ENCODE results near the gene HK1.
"Not testable (repeated sequence)": the region's sequence is repeated elsewhere in the genome, so short reads cannot be mapped to it uniquely, and the experiment has no call there.

The HK1 gene

DNA sequence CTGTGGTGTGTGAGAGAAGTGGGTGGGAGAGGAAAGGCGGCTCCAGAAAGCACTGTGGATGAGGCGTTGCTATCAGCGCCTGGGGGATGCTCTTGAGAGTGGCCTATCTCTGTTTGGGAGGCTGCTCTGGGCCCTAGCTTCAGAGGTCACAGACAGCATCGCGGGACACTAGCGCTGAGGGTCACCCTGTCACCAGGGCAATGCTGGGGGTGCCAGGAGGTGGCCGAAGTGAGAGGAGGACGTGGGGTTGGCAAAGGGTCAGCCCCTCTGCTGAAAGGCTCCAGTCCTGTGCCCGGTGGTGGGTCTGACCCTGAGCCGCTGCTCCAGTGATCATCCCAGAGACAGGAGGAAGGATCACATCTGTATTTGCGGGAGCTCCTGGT lies 141.4 kb downstream of the HK1 start:
- no peak for DNase-seq (ENCODE audit: low read depth)

DNA sequence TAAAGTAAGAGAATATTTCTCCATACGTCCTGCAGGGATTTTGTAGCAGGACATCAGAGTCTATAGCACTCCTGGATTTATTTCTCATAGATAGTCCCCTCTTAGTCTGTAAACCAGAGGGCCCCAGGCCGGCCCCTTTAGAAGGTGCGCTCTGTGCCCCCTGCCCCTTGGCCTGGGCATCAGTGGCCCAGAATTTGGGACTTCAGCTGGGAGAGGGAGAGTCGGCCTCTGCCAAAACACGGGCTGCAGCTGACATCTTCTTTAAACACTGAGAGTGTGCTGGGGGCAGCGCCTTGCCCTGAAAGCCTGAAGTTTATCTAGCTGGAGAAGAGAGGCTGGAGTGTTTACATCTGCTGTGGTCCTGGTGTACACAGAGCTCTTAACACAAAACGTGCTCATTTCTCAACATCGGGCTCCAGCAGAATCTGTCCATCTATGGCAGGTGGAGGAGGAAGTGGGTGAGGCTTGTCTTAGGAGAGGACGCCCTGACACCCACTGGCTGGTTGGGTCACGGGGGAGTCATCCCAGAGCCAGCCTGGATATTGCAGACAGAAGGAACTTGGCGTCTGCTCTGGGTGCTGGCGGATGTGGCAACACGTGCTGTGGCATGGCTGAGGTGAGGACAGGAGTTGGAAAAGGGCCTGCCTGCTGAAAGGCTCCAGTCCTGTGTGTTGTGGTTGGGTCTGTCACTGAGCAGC lies 143.5 kb downstream of the HK1 start:
- DNase-seq (ENCODE audit: low read depth), result no peak

DNA sequence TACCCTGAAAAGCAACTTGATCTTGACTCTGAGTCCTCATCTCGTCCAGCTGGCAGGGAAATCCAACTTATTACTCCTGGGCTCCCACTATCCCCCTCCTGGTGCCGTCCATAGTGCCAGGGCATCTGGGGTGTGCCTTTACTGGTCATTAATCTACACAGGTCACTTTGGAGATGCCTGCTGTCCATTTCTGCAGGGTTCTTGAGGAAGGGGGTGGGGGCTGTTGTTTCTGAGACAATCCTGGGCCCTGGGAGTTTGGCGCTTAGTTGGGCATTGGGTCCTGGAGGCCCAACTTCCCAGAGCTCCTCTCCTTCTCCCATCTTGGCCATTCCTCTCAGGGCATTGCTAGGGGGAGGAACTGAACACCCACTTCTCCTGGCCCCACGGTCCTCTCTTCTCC lies 144.4 kb downstream of the HK1 start:
- no peak for DNase-seq (ENCODE audit: low read depth)

DNA sequence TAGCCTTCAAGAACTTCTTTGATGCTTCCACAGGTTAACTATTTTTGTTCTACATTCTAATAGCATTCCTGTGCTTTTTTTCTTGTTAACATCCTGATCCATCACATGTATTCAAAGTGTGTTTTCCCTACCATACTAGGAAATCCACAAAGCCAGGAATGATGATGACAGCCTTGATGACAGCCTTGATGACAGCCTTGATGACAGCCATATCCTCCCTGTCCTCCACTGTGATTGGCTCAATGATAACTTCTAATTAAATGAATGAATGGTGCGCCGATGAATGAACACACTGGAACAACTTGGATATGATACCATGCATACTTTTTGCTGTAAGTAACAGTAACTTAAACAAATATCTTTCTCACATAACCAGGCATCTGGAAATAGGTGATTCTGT lies 146.7 kb downstream of the HK1 start:
- no peak for DNase-seq (ENCODE audit: low read depth)

DNA sequence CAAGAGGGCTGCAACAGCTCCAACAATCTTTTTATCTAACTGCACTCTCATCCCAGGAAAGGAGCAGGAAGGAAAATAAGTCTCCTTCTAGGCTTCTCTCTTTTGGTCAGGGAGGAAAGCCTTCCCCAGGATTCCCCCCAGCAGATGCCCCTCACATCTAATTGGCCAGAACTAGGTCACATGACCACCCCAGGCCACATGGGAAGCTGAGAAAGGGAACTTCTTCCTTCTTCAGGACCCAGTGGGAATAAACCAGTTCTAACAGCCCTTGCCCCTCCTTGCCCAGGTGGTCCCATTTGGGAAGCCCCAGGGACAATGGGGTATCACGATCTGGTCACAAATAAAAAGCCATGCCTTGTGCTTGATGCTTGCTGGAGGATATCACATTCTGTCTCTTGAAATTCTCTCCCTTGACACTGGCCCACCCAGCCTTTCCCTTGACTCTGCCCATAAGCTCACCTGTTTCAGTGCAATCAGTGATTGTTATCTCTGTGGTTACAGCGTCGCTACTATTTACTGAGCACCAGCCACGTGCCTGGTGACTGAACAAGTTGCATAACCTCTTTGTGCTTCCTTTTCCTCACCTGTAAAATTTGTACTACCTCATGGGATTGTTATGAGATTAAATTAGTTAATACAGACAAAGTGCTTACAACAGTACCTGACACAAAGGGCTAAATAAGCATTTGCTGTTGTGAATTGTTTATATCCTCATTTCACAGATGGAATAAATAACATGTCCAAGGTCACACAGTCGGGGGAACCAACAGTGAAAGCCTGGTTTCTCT lies 147.4 kb downstream of the HK1 start:
- peak; percentile 54 for DNase-seq (ENCODE audit: low read depth)

DNA sequence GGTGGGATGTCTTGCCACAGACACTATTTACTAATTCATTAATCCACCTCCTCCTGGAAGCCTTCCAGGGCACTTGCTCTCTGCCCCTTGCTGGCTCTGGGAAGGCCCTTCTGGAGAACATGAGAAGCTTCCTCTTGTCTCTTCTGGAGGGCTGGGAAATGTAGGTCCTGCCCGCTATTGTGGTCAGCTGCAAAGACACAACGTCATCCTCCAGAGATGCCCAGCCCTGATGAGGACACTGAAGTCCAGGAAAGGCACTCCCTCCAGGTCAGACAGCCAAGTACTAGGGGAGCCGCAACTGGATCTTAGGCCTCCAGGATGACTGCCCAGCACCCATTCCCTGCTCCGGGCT lies 148.1 kb downstream of the HK1 start:
- DNase-seq (ENCODE audit: low read depth), result no peak

DNA sequence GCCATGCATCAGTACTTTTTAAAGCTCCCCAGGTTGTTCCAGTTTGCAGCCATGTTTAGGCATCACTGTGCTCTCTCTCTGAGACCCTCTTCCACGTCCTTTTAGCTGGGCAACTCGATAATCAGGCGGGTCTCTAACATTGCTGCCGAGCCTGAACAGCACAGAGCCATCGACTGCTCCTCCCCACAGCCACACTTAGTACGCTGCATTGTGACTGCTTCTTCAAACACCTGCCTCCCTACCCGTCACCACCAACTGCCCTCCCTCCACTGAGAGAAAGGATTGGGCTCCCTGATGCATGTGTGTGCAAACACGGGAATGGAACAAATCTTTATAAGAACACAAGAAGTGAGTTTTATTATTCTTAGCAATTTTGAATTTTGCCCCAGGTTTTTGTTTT lies 149.9 kb downstream of the HK1 start:
- no peak for DNase-seq (ENCODE audit: low read depth)

DNA sequence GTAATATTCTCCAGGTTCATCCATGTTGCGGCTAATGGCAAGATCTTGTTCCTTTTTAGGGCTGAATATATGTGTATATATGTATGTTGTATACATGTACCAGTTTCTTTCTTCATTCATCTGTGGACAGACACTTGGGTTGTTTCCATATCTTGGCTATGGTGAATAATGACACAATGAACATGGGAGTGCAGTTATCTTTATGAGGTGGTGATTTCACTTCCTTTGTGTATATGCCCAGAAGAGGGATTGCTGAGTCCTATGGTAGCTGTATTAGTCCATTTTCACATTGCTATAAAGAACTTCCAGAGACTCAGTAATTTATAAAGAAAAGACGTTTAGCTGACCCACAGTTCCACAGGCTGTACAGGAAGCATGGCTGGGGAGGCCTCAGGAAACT lies 155.9 kb downstream of the HK1 start:
- DNase-seq (ENCODE audit: low read depth), result no peak

DNA sequence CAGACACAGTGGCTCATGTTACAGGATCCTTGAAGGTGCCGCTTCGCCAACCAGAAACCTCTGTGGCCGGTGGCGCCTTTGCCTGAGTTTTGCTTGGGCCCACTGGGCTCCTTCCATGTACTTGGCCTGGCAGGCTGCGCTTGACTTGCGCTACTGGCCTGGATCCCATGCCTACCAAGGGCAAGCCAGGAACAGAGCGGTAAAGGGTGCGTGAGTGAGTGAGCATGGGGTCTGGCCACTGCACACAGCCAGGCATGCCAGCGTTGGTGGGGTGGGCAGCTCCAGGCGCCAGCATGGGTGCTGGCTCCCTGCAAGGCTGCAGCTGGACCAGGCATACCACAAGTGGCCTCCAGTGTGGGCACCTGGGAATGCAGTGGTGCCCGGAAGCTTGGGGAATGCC lies 156.6 kb downstream of the HK1 start:
- no peak for DNase-seq (ENCODE audit: low read depth)

DNA sequence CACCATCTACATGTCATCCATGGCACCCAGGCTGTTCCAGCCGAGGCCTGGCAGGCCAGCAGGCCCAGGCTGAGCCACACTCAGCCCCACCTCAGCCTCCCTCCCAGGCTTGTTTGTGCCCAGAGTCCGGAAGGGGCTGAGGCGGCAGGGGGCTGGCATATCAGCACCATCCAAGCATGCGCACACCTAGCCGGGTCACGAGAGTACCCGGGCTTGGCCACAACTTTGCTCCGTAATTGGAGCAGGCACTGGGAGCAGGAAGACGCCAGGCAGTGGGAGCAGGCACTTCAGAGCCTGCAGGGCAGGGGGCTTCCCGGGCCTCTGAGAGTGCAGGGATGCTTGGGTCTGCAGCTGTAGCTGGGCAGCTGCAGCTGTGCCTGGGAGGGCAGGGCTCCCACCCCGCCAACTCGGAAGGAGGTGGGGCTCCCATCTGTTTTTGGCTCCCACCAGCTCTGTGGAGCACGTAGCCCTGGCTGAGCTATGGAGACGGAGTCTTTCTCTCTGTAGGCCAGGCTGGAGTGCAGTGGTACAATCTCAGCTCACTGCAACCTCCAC lies 157.7 kb downstream of the HK1 start:
- DNase-seq (ENCODE audit: low read depth), result no peak

DNA sequence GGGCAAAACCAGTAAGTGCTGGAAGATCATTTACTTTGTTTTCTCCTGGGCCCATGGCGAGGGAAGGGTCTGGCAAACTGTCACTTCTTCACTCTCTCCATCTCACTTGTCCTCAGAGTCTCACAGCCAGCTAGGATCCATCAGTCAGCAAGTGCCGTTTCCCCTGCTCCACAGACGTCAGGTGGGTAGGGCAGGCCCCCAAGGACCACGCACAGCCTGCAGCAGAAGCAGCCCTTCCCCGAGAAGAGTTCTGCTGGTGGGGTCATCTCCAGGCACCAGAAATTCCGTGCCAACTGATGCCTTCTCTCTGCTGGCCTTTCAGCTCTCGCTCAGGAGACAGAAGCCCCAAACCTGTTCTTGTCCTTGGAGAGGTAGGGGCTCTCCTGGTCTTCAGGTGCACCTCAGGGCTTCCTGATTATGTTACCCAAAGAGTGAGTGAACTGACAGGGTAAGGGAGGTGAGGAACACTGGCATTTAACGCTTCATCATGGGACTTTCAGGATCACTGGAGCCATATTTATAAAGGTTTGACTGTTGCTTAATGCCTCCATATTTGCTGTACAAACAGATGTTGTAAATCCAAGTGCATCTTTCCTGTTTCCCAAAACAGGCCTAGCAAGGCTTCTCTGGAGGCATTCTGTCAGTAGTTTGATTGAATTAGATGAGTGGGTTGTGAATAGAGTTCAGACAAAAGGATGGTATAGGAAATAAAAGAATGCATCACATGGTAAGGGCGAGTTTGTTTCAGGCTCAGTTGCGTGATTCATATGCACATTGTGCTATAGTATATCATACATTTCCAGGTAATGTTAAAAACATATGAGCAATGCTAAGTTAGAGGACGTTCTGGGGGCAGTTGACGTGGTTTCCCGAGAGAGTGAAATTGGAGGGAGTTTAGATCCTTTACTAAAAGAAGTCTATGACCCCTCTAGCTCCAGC lies 159.3 kb downstream of the HK1 start:
- DNase-seq (ENCODE audit: low read depth), result no peak

DNA sequence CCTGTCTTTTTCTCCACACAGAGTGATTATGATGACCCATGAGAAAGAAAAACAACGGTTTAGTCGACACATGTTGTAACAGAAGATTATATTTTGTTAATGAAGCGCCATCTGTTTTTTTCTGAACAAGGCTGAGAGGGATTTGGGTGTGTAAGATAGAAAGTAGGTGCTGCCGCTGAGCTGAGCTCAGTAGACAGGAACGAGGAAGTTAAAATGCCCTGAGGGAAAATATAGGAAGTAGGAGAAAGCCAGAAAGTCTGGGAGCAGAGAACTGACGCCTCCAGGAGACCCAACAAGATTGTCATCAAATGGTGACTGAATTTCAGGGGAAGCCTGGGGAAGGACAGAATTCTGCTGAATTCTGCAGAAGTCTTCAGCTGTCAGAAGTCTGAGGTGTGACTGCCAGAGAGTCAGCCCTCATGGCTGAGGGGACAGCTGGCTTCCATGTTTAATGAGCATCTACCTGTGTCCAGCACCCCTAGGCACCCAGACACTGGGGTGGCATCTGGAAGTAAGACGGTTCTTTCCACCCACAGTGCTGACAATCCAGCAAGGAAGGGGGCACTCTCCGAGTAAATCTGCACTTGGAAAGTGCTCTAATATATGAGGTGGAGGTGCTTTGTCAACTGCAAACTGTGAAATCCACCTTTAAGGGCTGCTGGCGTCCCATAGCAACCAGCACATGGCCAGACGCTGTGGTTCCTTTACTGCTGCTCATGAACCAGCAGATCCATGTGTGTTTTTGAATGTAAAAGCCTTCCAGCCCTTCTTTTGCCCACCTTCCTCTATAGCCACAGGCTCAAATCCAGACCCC lies 160.4 kb downstream of the HK1 start:
- DNase-seq (ENCODE audit: low read depth), result no peak

DNA sequence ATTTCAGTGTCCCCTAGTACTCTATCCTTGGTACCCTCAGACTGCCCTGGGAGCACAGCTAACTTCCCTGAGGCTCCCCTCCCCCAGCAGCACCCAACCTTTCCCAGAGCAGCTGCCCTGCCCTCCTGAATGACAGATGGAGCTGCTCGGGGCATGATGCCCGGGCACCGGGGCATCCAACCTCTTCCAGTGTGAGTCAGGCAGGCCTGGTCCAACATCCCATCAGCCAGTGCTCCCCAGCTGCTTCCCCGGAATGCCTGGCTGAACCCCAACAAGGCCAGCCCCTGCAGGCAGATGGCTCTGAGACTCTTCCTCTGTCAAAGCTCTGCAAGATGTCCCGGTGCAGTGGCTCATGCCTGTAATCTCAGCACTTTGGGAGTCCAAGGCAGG lies 161.0 kb downstream of the HK1 start:
- no peak for DNase-seq (ENCODE audit: low read depth)

DNA sequence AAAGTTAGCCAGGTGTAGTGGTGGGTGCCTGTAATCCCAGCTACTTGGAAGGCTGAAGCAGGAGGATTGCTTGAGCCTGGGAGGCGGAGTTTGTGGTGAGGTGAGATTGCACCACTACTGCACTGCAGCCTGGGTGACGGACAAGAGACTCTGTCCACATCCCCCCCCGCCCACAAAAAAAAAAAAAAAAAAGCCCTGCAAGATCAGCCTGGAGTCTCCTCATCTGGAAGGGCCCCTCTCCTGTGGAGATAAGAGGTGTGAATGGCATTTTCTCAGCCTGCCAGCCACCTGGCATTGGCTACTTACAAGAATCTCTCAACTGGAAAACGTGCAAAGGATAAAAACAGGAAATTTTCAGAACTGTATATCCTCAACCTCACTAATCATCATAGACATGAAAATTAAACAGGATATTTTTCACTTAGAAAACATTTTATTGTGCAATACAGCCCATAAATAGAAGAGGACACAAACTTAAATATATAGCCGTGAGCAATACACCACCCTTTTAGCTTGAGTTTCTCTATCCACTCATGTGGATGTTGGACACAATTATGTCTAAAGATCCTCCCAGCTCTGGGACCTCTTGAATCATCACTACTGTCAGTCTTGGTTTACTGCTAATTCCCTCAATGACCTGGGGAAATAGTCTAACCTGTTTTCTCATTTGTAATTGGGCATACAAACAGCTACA lies 161.7 kb downstream of the HK1 start:
- DNase-seq (ENCODE audit: low read depth), result no peak

DNA sequence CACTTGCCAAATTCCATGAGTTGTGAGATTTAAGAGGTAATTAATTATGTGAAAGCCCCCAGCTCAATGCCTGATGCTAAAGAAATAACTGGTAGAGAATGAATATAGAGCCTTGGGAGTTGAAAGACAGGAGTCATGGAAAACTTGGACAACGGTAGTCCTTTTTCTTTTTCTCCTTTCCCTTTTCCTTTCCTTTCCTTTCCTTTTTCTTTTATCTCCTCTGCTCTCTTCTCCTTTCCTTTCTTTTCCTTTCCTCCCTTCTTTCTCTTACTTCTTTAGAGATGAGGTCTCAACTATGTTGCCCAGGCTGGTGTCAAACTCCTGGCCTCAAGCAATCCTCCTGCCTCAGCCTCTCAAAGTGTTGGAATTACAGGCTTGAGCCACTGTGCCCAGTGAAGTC lies 165.1 kb downstream of the HK1 start:
- no peak for DNase-seq (ENCODE audit: low read depth)

DNA sequence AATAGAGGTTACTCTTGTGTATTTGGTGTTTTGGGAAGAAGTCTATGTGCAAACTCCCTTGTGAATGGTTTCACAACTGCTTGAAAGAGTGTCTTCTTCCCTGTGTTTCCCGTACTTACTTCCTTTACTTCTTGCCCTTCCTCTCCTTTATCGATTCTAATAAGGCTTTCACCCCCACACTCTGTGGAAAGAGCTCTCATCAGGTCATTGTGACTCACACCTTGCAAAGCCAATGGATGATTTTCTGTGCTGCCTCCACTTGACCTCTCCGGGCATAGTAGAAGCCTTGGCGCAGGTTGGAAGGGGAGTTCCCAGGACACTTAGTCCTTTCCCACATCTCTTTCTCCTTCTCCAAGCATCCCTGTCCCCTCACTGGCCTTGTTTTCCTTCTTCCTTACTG lies 166.7 kb downstream of the HK1 start:
- no peak for DNase-seq (ENCODE audit: low read depth)

DNA sequence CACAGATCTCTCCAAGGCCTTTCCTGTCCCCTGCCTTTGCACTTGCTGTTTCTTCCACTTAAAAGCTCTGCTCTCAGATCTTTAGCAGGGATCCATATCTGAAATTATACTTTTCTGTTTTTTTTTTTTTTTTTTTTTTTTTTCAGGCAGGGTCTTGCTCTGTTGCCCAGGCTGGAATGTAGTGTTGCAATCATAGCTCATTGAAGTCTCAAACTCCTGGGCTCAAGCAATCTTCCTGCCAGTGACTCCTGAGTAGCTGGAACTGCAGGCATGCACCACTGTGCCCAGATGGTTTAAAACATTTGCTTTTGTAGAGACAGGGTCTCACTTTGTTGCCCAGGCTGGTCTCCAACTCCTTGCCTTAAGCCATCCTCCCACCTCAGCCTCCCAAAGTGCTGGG lies 167.9 kb downstream of the HK1 start:
- DNase-seq (ENCODE audit: low read depth), result no peak

DNA sequence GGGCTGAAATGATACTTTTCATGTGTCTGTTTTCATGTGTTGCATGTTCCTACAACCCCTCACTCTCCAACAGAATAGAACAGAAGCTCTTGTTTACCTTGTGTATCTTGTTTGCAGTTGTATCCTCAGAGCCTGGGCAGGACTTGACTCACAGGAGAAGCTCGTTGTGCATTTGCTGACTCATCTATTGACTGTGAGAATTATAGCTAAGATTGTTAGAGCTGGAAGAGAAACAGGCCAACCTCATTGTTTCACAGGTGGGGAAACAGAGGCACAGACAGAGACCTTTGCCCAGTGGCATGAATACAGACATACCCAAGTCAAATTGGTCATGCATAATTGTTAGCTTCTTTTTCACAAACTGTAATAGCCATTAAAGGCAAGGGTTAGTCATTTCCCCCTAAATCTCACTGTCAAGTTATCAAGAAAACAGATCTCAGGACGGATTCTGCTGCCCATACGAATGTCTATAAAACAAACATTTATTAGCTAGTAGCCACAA lies 168.4 kb downstream of the HK1 start:
- DNase-seq (ENCODE audit: low read depth), result no peak

DNA sequence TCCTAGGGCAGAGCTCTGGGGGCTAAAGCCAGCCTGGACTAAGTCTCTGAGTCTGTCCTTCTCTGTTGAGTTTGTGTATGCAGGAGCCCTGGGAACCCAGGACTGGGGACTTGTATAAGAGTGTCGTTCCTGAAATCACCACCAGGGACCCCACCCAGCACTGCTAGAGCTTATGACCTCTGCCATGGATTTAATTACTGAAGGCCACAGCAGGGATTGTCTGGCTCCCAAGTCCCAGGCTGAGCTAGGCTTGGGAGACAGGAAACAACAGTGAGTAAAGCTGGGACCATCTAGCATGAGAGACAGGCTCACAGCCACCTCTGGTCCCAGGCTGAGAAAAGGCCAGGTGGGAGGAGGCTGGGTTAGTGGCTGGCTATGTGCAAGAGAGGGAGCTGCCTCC lies 171.5 kb downstream of the HK1 start:
- DNase-seq (ENCODE audit: low read depth), result peak; percentile 38

DNA sequence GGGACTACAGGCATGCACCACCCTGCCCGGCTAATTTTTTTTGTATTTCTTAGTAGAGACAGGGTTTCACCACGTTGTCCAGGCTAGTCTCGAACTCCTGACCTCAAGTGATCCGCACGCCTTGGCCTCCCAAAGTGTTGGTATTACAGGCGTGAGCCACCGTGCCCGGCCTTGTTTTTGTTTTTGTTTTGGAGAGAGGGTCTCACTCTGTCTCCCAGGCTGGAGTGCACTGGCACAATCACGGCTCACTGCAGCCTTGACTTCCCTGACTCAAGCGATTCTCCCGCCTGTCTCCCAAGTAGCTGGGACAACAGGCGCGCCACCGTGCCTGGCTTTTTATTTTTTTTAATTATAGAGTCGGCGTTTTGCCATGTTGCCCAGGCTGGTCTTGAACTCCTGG lies 172.1 kb downstream of the HK1 start:
- not testable (repeated sequence) for DNase-seq (ENCODE audit: low read depth)
